NB4 (cell line): Measurements from ENCODE around the gene TSPAN32.

Source experiments
- POLR2A ChIP-seq: IDR thresholded peaks from 2 replicates; pipeline ENCODE4 v1.6.1; 2011; ENCODE audit warnings: mild to moderate bottlenecking; ENCODE audit not compliant: insufficient read length; ENCODE audit errors: extremely low read depth
- TF ChIP-seq, protein P1 (sequence below): IDR thresholded peaks from one replicate; pipeline ENCODE4 v1.5.1; 2012; ENCODE audit warnings: low read depth, low read length
- TF ChIP-seq, protein P2 (sequence below): IDR thresholded peaks from 2 replicates; pipeline ENCODE4 v1.6.1; 2011; ENCODE audit warnings: low read depth, low read length

DNA sequence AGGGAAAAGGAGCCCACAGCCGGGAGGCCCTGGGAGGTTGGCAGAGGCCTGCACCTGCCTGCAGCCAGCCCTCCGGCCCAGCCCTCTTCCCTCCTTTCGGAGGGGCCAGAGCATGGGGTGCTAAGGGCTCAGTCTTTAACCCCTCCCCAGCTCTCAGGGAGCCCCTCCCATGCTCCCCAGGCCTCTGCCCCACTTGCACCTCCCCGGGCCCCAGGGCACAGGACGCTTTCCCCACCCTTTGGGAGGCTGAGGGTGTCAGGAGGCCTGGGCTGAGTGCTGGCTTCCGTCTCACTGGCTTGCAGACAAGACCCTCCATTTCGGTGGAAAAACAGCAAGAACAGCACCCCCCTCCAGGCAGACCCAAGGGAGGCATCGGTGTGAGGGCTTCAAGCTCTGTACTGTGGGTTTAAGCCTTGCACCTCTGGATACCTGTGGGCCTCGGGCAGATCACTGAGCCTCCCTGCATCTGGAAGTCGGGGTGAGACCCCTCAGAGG lies 38.7 kb upstream of the TSPAN32 start:
- TF ChIP-seq, protein P1, sequence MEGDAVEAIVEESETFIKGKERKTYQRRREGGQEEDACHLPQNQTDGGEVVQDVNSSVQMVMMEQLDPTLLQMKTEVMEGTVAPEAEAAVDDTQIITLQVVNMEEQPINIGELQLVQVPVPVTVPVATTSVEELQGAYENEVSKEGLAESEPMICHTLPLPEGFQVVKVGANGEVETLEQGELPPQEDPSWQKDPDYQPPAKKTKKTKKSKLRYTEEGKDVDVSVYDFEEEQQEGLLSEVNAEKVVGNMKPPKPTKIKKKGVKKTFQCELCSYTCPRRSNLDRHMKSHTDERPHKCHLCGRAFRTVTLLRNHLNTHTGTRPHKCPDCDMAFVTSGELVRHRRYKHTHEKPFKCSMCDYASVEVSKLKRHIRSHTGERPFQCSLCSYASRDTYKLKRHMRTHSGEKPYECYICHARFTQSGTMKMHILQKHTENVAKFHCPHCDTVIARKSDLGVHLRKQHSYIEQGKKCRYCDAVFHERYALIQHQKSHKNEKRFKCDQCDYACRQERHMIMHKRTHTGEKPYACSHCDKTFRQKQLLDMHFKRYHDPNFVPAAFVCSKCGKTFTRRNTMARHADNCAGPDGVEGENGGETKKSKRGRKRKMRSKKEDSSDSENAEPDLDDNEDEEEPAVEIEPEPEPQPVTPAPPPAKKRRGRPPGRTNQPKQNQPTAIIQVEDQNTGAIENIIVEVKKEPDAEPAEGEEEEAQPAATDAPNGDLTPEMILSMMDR = no peak
- no peak for TF ChIP-seq POLR2A
- TF ChIP-seq, protein P2, sequence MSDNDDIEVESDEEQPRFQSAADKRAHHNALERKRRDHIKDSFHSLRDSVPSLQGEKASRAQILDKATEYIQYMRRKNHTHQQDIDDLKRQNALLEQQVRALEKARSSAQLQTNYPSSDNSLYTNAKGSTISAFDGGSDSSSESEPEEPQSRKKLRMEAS = no peak
